ENCODE results near the gene BORCS6. TPM values are rescaled to one million over a fixed set of nuclear protein-coding genes. Genes with fewer than 3 reads are reported as not detected.

BORCS6 gene
- polyA plus RNA-seq, 1 donor from 2014 or later, result 12.1 TPM

DNA sequence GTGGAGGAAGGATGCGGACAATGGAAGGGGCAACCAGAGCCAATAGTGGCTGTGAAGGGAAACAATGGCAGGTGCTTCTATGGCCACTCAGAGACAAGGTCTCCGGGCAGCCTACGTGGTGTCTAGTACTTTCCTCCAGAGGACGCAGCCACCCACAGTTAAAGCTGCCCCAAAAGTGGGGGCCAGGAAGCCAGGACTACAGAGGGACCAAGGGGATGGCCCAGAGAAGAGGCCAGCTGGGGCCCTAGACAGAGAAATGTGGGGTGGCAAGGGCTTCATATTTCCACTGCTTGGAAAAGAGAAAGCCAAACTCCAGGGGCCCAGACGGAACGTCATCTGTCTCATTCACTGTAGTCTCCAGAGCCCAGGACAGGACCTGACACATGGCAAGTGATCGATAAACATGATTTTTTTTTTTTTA lies 36.9 kb downstream of the BORCS6 start (continued):
- TF ChIP-seq, protein P1, sequence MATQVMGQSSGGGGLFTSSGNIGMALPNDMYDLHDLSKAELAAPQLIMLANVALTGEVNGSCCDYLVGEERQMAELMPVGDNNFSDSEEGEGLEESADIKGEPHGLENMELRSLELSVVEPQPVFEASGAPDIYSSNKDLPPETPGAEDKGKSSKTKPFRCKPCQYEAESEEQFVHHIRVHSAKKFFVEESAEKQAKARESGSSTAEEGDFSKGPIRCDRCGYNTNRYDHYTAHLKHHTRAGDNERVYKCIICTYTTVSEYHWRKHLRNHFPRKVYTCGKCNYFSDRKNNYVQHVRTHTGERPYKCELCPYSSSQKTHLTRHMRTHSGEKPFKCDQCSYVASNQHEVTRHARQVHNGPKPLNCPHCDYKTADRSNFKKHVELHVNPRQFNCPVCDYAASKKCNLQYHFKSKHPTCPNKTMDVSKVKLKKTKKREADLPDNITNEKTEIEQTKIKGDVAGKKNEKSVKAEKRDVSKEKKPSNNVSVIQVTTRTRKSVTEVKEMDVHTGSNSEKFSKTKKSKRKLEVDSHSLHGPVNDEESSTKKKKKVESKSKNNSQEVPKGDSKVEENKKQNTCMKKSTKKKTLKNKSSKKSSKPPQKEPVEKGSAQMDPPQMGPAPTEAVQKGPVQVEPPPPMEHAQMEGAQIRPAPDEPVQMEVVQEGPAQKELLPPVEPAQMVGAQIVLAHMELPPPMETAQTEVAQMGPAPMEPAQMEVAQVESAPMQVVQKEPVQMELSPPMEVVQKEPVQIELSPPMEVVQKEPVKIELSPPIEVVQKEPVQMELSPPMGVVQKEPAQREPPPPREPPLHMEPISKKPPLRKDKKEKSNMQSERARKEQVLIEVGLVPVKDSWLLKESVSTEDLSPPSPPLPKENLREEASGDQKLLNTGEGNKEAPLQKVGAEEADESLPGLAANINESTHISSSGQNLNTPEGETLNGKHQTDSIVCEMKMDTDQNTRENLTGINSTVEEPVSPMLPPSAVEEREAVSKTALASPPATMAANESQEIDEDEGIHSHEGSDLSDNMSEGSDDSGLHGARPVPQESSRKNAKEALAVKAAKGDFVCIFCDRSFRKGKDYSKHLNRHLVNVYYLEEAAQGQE (IDR thresholded peaks at IDR 0.05; ENCODE audit: borderline replicate concordance), result no peak
- no peak for TF ChIP-seq SMC3 (conservative IDR thresholded peaks at IDR 0.05; ENCODE audit: poor library complexity)

DNA sequence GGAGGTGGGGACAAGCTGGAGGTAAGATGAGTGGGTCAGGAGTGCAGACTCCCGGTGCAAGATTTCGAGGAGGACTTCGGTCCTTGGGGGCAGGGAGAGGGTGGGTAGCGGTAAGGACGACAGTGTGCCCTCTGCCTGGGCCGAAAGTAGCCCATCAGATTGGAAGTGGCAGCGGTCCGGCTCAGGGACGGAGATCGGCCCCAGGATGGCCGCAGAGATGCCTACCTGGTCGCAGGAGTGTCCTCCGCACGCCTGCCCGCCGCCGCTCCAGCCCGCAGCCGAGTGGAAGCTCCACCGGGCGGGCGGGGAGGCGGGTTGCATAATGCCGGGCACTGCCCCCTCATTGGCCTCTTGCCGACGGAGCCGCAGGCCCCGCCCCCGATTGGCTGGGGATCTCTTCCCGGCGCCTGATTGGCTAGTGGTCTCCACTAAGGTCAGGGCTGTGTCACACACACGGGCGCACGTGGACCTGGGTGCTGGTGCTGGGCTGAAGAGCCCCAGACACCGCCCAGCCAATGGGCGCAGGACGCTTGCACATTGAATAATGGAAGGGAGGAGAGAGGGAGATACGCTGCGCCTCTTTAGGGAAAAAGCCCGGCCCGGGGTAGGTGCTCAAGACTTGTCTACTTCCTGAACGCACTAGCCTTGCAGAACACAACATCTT lies 37.7 kb downstream of the BORCS6 start, which contains the start of gene PER1:
PER1 (minus strand) TSS at position 293 of the 664 bp plus-strand sequence. CDS start 1,698 bp downstream, outside the sequence.
- Histone ChIP-seq H3K36me3 (ENCODE audit: insufficient read depth, low read length) (no peaks in the 10 kb centered on the region), H2AFZ (ENCODE audit: low read depth, low read length) (peak within 1 kb of the TSS; percentile 2), H3K27ac (ENCODE audit: low read length) (peak within 1 kb of the TSS; percentile 95), H3K27me3 (ENCODE audit: insufficient read depth, low read depth, low read length) (no peaks in the 10 kb centered on the region), H3K9me3 (ENCODE audit: low read length) (no peaks in the 10 kb centered on the region), H3K4me3 (ENCODE audit: low read length) (peak within 1 kb of the TSS; percentile 92), H4K20me1 (ENCODE audit: insufficient read depth) (no peaks in the 10 kb centered on the region), H3K9ac (ENCODE audit: low read length) (peak within 1 kb of the TSS; percentile 95), H3K4me2 (ENCODE audit: low read length) (peak within 1 kb of the TSS; percentile 89), H3K9me2 (ENCODE audit: insufficient read depth, low read length) (no peaks in the 10 kb centered on the region), H3F3A (ENCODE audit: insufficient read depth, low read length, poor library complexity, severe bottlenecking) (peaks cover 6% of the 10 kb centered on the region), H3K79me2 (replicated peaks; ENCODE audit: insufficient read depth, low read length) (no peaks in the 10 kb centered on the region)
- TF ChIP-seq MXI1 (conservative IDR thresholded peaks at IDR 0.05; ENCODE audit: poor library complexity, severe bottlenecking) (peak; percentile 86), POLR2AphosphoS5 (IDR thresholded peaks at IDR 0.05) (peak; percentile 99), SMC3 (conservative IDR thresholded peaks at IDR 0.05; ENCODE audit: poor library complexity) (no peak), RAD21 (conservative IDR thresholded peaks at IDR 0.05) (no peak), TAF1 (IDR thresholded peaks at IDR 0.05; ENCODE audit: low read depth) (peak; percentile 85), EP300 (conservative IDR thresholded peaks at IDR 0.05; ENCODE audit: poor library complexity, severe bottlenecking) (peak; percentile 53)
- TF ChIP-seq, protein P1 (IDR thresholded peaks at IDR 0.05; ENCODE audit: borderline replicate concordance), result peak; percentile 85
- TF ChIP-seq, protein P2, sequence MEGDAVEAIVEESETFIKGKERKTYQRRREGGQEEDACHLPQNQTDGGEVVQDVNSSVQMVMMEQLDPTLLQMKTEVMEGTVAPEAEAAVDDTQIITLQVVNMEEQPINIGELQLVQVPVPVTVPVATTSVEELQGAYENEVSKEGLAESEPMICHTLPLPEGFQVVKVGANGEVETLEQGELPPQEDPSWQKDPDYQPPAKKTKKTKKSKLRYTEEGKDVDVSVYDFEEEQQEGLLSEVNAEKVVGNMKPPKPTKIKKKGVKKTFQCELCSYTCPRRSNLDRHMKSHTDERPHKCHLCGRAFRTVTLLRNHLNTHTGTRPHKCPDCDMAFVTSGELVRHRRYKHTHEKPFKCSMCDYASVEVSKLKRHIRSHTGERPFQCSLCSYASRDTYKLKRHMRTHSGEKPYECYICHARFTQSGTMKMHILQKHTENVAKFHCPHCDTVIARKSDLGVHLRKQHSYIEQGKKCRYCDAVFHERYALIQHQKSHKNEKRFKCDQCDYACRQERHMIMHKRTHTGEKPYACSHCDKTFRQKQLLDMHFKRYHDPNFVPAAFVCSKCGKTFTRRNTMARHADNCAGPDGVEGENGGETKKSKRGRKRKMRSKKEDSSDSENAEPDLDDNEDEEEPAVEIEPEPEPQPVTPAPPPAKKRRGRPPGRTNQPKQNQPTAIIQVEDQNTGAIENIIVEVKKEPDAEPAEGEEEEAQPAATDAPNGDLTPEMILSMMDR (IDR thresholded peaks at IDR 0.05; ENCODE audit: poor library complexity, severe bottlenecking), result no peak
